HG03103 (cell line): ENCODE measurements around the gene CHRNA4.

Experiments used
- ATAC-seq: cut with Tn5 transposase; IDR thresholded peaks from one replicate; pipeline ENCODE4 v1.9.1; 2021; ENCODE audit warnings: low read depth; ENCODE audit not compliant: unreplicated experiment

CHRNA4 gene

GRCh38 chr20:63398744-63399514 lies 37.8 kb upstream of the CHRNA4 start:
- no peak for ATAC-seq

DNA sequence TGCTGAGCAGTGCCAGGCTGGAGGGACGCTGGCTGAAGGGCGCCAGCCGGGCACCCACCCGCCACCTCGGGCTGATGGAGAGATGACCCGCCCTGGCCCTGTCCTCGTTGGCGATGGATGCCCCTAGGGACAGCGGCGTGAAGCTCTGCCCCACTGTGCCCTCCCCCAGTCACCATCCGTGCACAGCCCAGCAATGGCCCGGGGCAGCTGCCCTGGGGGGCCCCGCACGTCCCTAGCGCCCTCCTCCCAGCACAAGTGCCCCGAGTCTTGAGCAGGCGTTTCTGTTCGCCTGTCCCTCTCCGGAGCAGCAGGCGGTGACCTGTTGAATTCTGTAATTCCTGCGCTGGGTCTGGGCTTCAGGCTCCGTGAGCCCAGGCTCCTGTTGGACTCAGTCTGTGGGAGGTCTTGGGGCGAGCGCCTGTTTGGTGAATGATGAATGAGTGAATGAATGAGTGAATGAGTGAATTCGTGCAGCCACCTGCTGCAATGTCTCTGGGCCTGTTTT lies 36.8 kb upstream of the CHRNA4 start:
- no peak for ATAC-seq

GRCh38 chr20:63397155-63397843 lies 36.1 kb upstream of the CHRNA4 start:
- ATAC-seq = no peak

DNA sequence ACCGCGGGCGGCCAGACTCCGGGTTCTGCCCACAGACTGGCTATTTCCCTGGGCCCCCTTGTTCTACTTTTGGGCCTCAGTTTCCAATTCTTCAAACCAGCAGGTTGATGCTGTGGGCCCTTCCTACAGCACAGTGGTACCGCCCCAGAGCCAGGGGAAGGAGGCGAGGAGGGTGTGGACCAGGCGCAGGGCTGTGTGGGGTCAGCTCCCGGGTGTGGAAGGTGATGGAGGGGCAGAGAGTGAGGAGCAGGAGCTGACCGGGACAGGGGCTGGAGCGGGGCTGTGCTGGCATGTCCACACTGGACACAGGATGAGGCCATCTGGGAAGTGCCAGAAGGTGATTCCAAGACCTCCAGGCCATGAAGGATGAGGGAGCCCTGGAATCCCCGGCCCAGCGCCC lies 35.2 kb upstream of the CHRNA4 start:
- ATAC-seq = no peak

DNA sequence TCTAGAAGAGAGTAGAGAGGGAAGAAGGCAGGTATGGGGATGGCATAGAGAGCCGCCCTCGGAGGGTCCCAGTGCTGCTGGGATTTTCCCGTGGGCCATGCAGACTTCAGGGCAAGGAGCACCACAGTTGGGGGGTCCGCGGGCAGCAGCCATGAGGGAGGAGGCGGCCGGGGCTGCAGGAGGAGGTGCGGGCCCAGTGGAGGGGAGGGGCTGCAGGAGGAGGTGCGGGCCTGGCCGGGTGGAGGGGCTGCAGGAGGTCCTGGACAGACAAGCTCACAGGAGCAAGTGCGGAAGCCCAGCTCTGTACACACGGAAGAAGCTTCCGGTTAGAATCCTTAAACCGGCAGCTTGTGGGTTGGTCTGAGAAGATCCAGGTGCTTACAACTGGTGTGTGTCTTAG lies 34.6 kb upstream of the CHRNA4 start:
- ATAC-seq = no peak

DNA sequence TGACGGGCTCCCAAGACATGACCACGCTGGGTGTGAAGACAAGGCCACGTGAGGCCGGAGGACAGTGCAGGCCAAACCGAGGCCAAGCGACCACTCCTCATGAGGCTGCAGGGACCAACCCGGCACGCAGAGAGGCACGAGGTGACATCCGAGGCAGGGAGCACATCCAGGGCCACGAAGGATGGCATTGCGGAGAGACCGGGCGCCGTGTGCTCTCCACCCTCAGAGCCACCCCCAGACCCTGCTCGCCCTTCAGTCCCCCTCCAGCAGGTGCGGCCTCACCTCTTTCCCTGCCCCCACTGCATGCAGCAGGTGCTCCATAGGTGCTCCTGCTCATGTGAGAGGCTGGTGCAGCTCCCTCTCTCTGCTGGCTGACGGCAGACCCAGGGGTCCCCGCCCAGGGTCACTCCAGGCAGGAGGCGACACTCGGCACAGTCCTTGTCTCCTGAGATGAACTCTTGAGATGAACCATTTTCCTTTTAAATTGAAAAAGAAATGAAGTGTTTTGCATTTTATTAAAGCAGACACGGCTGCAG lies 33.8 kb upstream of the CHRNA4 start:
- ATAC-seq = no peak

DNA sequence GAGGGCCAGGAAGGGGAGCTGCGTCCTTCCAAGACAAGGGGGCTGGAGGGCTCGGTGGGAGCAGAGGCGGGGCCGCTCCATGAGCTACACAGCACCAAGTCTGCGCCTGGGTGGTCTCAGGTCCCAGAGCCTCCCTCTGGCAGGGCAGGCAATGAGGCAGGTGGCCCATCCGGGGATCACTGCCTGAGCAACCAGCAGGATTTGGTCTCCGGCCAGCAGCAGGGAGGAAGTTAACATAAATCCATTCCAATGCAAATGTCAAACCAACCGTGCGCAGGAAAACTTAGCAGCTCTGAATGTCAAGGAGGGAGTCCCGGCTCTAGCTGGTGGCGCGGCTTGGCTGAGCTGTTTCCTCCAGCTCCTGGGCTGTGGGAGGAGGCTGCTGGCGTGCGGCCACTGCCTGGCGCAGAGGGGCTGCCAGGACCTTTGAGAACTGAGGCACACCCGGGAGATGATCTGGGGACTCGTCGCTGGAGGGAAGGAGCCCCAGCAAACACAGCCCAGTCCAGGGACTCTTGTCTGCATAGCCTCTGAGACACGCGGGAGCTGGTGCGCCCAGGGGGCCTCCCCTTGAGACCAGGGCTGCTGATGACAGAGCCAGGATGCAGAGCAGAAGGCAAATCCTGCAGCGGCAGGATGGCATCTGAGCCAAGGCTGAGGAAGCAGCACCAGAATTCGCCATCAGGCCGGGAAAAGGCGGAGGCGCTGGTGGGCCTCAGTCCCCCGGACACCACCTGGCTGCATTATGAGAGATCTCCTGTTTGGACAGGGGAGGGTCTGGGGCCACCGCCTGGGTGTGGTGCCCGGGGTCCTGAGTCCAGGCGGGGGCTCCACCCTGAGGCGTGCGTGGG lies 33.1 kb upstream of the CHRNA4 start:
- ATAC-seq = no peak

- no peak for ATAC-seq
Measured at GRCh38 chr20:63393566-63393965, 32.4 kb upstream of the CHRNA4 start.

- ATAC-seq = no peak
Measured at GRCh38 chr20:63392465-63393365, 31.6 kb upstream of the CHRNA4 start.

- no peak for ATAC-seq
Measured at GRCh38 chr20:63387917-63388316, 26.8 kb upstream of the CHRNA4 start.

DNA sequence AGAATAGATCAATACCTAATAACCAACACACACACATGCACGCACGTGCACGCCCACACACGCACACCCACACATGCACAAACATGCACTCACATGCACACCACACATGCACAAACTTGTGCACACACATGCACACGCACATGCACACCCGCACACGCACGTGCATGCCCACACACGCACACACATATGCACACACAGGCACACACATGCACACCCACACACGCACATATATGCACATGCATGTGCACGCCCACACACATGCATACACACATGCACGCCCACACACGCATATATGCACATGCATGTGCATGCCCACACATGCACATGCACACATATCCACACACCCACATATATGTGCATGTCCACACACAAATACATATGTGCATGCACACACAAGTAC lies 26.2 kb upstream of the CHRNA4 start:
- ATAC-seq = no peak

- no peak for ATAC-seq
Measured at GRCh38 chr20:63386491-63386890, 25.3 kb upstream of the CHRNA4 start.

DNA sequence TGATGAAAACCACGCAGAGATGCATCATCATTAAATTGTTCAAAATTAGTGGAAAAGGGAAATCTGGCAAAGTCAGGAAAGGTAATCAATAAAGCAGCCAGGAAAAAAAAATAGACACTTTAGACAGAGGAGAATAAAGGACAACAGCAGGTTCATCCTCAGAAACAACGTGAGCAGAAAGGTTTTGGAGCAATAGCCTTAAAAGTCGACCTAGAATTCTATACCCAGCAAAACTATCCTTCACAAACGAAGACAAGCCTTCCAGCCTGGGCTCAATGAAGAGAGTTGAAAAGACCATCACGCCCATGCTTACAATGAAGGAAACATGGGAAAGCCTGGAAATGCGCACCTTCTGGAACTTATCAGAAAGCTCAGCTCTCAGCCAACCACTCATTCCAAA lies 24.7 kb upstream of the CHRNA4 start:
- ATAC-seq = no peak

- ATAC-seq = no peak
Measured at GRCh38 chr20:63384336-63384735, 23.2 kb upstream of the CHRNA4 start.

DNA sequence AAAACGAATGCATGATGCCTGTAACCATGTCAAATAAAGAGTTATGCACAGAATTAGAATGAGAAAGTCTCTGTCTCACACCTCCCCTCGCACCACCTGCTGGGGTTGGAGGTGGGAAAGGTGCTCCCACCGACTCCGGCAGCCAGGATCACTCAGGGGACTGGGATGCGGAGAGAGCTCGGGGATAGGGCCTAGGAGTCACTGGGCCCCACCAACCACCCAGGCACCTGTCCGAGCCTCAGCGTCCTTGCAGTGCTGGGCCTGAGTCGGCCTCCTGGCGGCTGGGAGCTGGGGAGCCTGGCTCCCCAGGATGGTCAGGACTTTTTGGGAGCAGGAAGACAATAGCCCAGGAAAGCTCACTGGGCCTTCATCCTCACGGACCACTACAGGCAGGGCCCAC lies 22.4 kb upstream of the CHRNA4 start:
- no peak for ATAC-seq

GRCh38 chr20:63382551-63383300 lies 21.6 kb upstream of the CHRNA4 start:
- ATAC-seq = no peak

DNA sequence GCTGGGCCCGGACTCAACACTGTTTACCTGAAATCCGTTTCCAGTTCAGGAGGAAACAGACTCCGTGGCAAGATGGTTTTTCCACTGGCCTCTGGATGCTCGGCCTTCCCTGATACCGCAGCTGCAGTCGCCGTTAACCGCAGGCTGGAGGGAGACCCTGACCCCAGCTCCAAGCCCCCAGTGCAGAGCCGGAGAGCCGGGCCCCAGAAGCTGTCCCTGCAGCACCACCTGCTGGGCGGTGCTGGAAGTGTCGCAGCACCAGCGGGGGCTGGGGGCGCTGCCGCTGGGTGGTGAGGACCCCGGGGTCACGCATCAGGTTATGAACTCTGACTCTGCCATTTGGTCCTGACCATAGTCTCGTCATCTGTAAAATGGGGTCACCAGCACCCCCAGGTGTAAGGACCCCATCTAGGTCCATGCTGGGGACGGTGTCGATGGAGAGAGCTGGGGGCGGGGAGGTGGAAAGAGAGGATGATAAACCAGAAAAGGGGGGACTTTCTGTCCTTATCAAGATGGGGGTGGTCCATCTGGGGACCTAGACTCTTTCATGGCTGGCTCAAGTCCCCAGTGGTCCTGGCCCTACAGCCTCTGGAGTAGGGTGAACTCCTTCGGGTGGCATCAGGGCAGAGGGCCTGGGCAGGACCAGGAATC lies 20.8 kb upstream of the CHRNA4 start:
- ATAC-seq = no peak

DNA sequence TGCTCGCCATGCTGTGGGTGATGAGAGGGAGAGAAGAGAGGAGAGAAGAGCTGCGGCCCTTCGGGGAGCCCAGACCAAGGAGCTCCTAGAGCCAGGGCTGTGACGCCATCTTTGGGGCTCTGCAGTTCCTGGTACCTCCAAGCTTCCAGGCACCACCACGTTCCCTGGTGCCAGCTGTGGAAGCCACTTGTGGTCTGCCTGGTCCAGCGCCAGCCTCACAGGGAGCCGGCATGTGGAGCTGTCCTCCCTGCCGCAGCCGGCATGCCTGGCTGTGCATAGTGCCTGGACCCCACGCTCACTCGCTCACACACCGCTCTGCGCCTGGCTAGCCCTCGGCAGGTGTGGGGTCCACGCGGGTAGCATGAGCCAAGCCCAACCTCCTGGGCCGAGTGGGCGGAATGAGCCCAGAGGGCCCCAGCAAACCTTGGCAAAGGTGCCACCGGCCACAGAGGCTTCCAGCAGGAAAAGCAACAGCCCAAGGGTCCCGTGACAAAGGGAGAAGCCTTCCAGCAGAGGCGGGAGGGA lies 19.3 kb upstream of the CHRNA4 start:
- ATAC-seq = no peak
